ENCODE measurements around the gene ATXN1.

Gene ATXN1

GRCh38 chr6:16335176-16335575, 426.1 kb downstream of the ATXN1 start:
- H3K9me3 ChIP-seq (ENCODE audit: insufficient read depth, low read depth, low read length): no peaks in the 10 kb centered on the region
- H3F3A ChIP-seq (ENCODE audit: low read depth): no peaks in the 10 kb centered on the region
- no peaks in the 10 kb centered on the region for H3K79me2 ChIP-seq (ENCODE audit: insufficient read depth, low read length)
- H3K9me2 ChIP-seq (replicated peaks; ENCODE audit: low read depth, low read length): no peaks in the 10 kb centered on the region
- H3K9ac ChIP-seq (ENCODE audit: low read depth, low read length, poor library complexity, severe bottlenecking): no peak overlapping the region
- H2AFZ ChIP-seq (ENCODE audit: low read length): no peak overlapping the region
- no peak overlapping the region for H3K4me3 ChIP-seq (ENCODE audit: low read length, poor library complexity, severe bottlenecking)
- no peaks in the 10 kb centered on the region for H3K27me3 ChIP-seq (ENCODE audit: insufficient read depth, low read length, poor library complexity, severe bottlenecking)
- no peak for TF ChIP-seq EZH2phosphoT487 (IDR thresholded peaks at IDR 0.05; ENCODE audit: borderline replicate concordance)
- no peak for TF ChIP-seq CTCF (conservative IDR thresholded peaks at IDR 0.05; ENCODE audit: low read length)
- peaks cover 6% of the 10 kb centered on the region for H3K4me1 ChIP-seq (ENCODE audit: insufficient read depth, low read length, poor library complexity, severe bottlenecking)
- H3K36me3 ChIP-seq (ENCODE audit: insufficient read depth, low read length): no peaks in the 10 kb centered on the region
- no peaks in the 10 kb centered on the region for H4K20me1 ChIP-seq (ENCODE audit: insufficient read depth, low read length, poor library complexity, severe bottlenecking)
- H3K4me2 ChIP-seq (ENCODE audit: low read depth, low read length, poor library complexity, severe bottlenecking): no peak overlapping the region

- Histone ChIP-seq H3K9me3 (ENCODE audit: insufficient read depth, low read depth, low read length) (no peaks in the 10 kb centered on the region), H3F3A (ENCODE audit: low read depth) (no peaks in the 10 kb centered on the region), H3K4me2 (ENCODE audit: low read depth, low read length, poor library complexity, severe bottlenecking) (no peak overlapping the region), H2AFZ (ENCODE audit: low read length) (no peak overlapping the region), H3K36me3 (ENCODE audit: insufficient read depth, low read length) (no peaks in the 10 kb centered on the region), H3K79me2 (ENCODE audit: insufficient read depth, low read length) (no peaks in the 10 kb centered on the region), H3K4me1 (ENCODE audit: insufficient read depth, low read length, poor library complexity, severe bottlenecking) (peaks cover 6% of the 10 kb centered on the region), H3K9ac (ENCODE audit: low read depth, low read length, poor library complexity, severe bottlenecking) (no peak overlapping the region), H4K20me1 (ENCODE audit: insufficient read depth, low read length, poor library complexity, severe bottlenecking) (no peaks in the 10 kb centered on the region), H3K9me2 (replicated peaks; ENCODE audit: low read depth, low read length) (no peaks in the 10 kb centered on the region), H3K4me3 (ENCODE audit: low read length, poor library complexity, severe bottlenecking) (no peak overlapping the region), H3K27me3 (ENCODE audit: insufficient read depth, low read length, poor library complexity, severe bottlenecking) (no peaks in the 10 kb centered on the region)
- TF ChIP-seq CTCF (conservative IDR thresholded peaks at IDR 0.05; ENCODE audit: low read length) (no peak), EZH2phosphoT487 (IDR thresholded peaks at IDR 0.05; ENCODE audit: borderline replicate concordance) (no peak)
These were observed 426.6 kb downstream of the ATXN1 start for GRCh38 chr6:16334671-16335070.

GRCh38 chr6:16333580-16333979, 427.7 kb downstream of the ATXN1 start:
- H3K9me2 ChIP-seq (replicated peaks; ENCODE audit: low read depth, low read length): no peaks in the 10 kb centered on the region
- H4K20me1 ChIP-seq (ENCODE audit: insufficient read depth, low read length, poor library complexity, severe bottlenecking): no peaks in the 10 kb centered on the region
- H3K27me3 ChIP-seq (ENCODE audit: insufficient read depth, low read length, poor library complexity, severe bottlenecking): no peaks in the 10 kb centered on the region
- no peak overlapping the region for H3K4me2 ChIP-seq (ENCODE audit: low read depth, low read length, poor library complexity, severe bottlenecking)
- no peaks in the 10 kb centered on the region for H3F3A ChIP-seq (ENCODE audit: low read depth)
- H3K4me3 ChIP-seq (ENCODE audit: low read length, poor library complexity, severe bottlenecking): no peak overlapping the region
- H2AFZ ChIP-seq (ENCODE audit: low read length): no peak overlapping the region
- no peaks in the 10 kb centered on the region for H3K79me2 ChIP-seq (ENCODE audit: insufficient read depth, low read length)
- no peaks in the 10 kb centered on the region for H3K36me3 ChIP-seq (ENCODE audit: insufficient read depth, low read length)
- TF ChIP-seq EZH2phosphoT487 (IDR thresholded peaks at IDR 0.05; ENCODE audit: borderline replicate concordance) (no peak), CTCF (conservative IDR thresholded peaks at IDR 0.05; ENCODE audit: low read length) (no peak)
- H3K9ac ChIP-seq (ENCODE audit: low read depth, low read length, poor library complexity, severe bottlenecking): no peak overlapping the region
- no peaks in the 10 kb centered on the region for H3K9me3 ChIP-seq (ENCODE audit: insufficient read depth, low read depth, low read length)
- peaks cover 6% of the 10 kb centered on the region for H3K4me1 ChIP-seq (ENCODE audit: insufficient read depth, low read length, poor library complexity, severe bottlenecking)

Measured in Loucy (cell line).